ENCODE results near the gene FBXO41.
"Not testable (repeated sequence)": the region's sequence is repeated elsewhere in the genome, so short reads cannot be mapped to it uniquely, and the experiment has no call there.

Gene FBXO41

DNA sequence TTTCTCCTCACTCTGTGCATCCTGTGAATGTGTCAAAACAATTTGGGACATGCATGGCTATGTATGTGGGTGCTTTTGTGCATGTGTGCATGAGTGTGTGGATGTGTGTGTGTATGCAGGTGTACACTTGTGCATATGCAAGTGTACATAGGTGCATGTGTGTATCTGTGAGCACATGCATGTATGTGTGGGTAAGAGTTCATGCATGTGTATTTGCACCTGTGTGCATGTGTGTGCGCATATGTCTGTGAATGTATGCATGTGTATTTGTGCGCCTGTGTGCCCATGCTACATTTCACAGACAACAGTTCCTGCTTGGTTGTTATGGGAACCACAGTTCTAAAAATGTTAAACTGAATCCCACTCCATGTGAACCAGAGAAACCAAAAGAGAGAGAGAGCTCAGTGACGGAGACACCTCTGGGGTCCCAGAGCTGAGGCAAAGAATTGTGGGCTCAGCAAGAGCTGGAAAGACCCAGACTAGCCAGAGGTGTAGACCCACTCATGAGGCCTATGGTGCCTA is 1.9 kb upstream of the FBXO41 start:
- no peak for DNase-seq

DNA sequence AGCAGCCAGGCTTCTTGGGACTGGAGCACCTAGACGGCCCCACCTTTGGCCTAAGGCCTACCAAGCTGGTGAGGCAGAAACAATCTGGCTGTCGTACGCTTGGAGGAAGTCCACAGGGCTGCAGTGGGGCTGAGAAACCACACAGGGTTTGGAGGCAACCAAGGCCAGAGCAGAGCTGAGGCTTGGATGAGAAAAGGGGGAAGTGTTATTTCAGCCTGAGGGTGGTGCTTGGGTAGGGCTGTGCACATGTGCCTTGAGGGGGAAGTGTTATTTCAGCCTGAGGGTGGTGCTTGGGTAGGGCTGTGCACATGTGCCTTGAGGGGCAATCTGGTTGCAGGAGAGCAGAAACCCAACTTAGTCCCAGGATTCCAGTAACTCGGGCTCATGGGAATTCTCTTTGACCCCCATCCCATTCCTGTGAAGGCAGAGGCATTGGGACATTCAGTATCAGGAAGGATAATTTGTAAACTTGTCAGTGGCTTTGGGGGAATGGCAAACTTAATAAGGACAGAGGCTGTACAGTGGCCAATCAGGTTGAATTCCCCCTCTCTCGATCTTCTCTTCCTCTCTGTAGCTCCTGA is 971 bp upstream of the FBXO41 start:
- peak; percentile 43 for DNase-seq

GRCh38 chr2:73283545-73284295 is 558 bp downstream of the FBXO41 start:
- DNase-seq: no peak

GRCh38 chr2:73282924-73283544 is 1.2 kb downstream of the FBXO41 start:
- DNase-seq: no peak

- no peak for DNase-seq
Observed at GRCh38 chr2:73281244-73281643, 3.0 kb downstream of the FBXO41 start.

DNA sequence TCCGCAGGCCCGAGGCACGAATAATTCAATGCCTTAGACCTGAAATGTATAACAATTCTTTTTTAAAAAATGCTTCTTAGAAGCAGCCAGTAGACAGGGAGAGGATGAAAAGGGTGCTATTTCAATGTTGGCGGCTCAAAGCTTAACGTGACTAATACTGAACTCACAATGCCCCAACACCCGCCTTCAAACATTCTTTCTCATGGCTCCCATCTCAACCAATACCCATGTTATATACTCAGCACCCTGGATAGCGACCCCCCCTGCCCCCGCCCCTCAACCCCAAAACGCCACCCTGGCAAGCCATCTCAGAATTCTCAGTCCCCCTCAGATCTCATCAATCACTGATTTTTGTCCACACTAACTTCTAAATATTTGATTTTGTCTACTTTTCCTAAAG is 4.4 kb downstream of the FBXO41 start:
- DNase-seq: no peak

- no peak for DNase-seq
Observed at GRCh38 chr2:73272270-73272669, 12.0 kb downstream of the FBXO41 start.

GRCh38 chr2:73269686-73270465 is 14.4 kb downstream of the FBXO41 start:
- no peak for DNase-seq

DNA sequence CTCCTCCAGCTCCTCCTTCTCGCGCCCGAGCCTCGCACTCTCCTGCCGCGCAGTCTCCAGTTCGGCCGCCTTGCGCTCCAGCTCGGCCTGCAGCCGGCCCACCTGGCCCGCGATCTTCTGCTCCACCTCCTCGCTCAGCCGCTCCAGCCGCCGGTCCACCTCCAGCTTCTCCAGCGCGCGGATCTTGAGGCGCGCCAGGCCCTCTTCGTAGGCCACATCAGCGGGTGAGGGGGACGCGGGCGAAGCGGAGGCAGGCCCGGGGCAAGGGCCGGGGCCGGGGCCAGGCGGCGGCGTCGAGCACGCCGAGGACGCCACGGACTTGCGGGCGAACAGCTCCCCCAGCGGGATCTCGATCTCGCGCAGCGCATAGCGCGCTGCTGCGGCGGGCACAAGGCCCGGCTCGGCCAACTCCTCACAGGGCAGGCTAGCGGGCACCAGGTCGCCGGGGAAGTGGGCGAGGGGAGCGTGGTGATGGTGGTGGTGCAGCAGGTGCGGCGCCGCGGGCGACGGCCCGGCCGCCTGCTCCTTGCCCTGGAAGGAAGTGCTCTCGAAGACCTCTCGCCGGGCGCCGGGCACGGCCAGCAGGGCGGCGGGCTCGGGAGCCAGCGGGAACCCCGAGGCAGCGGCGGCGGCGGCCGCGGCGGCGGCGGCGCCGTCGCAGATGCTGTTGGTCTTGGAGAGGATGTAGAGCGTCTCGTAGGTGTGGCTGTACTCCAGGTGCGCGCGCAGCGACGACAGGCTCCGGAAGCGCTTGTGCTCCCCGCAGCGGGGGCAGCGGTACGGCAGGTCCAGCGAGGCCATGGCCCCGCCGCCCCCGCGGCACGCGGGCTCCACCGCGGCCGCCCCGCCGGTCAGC is 15.2 kb downstream of the FBXO41 start:
- DNase-seq: no peak

- DNase-seq: no peak
Observed at GRCh38 chr2:73268366-73268829, 15.9 kb downstream of the FBXO41 start.

- no peak for DNase-seq
Observed at GRCh38 chr2:73267008-73267407, 17.3 kb downstream of the FBXO41 start.

GRCh38 chr2:73266061-73266901 is 18.0 kb downstream of the FBXO41 start:
- no peak for DNase-seq

DNA sequence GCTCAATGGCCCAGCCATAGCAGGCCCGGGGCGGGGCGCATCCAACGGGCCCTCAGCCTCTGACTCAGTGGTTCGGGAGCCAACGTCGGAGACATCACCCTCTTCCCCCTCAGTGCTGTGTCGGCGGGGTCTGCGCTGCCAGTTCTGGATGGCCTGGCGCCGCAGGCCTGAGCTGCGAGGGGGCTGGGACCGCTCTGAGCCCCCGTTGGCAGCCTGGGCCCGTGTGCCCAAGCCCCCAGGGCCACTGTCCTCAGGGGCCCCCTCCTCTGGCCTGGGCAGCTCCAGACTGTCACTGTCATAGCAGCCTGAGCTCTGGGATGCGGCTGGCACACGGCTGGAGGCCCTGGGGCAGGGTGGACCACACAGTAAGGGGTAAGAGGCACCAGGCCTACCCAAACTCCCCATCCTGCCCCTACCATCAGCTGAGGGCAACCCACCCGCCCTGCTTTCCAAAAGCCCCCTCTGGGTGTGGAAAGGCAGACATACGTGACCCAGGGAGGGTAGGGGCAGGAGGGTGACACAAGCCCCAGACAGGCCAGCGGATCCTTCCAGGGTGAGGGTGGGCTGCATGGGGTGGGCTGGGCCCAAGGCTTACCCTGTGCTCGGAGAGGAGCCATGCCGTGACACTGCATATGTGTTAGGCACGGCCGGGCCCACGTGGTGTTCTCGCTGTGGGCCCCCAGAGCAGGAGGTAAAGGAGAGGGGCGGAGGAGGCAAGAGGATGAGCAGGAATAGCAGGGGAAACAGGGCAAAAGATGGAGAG is 18.8 kb downstream of the FBXO41 start:
- DNase-seq: no peak

DNA sequence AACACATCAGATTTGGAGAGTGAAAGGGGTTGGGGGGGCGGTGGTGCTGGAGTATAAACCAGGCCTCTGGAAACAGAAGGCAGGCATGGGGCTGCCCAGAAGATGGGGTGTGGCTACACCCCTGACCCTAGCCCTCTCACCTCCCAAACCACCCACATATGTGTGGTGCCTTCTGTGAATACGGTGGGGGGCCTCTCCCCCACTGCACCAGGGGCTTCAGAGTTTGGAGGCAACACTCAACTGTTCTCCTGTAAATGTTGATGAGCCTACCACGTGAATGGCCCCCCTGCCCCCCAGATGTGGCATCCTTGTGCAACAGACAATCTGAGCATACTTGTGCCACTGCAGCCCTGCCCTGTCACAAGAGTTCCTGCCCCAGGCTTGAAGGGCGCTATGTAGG is 19.5 kb downstream of the FBXO41 start:
- DNase-seq: no peak

- no peak for DNase-seq
Observed at GRCh38 chr2:73264332-73264606, 20.0 kb downstream of the FBXO41 start.

- no peak for DNase-seq
Observed at GRCh38 chr2:73263540-73264331, 20.5 kb downstream of the FBXO41 start.

GRCh38 chr2:73262691-73263429 is 21.4 kb downstream of the FBXO41 start:
- DNase-seq: not testable (repeated sequence)

GRCh38 chr2:73262108-73262651 is 22.1 kb downstream of the FBXO41 start:
- DNase-seq: no peak
